ENCODE results near the gene SETD6.

GRCh38 chr16:58509256-58510096 is 5.8 kb upstream of the SETD6 start:
- TF ChIP-seq CTCF (IDR thresholded peaks at IDR 0.05; ENCODE audit: low read length) (no peak), EZH2 (IDR thresholded peaks at IDR 0.05; ENCODE audit: borderline replicate concordance, low read length) (no peak)
